H1 (cell line): ENCODE measurements around the gene TINCR. TPM values are rescaled to one million over a fixed set of nuclear protein-coding genes. Genes with fewer than 3 reads are reported as not detected.

ENCODE experiments used
- CHD7 ChIP-seq: fragments of 300-600 bp; sonication (generic); IDR thresholded peaks from 2 replicates; pipeline ENCODE4 v1.7.1; 2012; ENCODE audit warnings: low read length, moderate library complexity, mild to moderate bottlenecking, inconsistent platforms; ENCODE audit not compliant: insufficient replicate concordance
- polyA plus RNA-seq, 7 experiments: library from polyadenylated mRNA; depleted of rRNA in 3 of 7; stranded (reverse) in 5 of 7; unstranded in 2 of 7; fragments of >200 nt in 5 of 7; fragments of 200-250 nt in 2 of 7; gene quantifications; 1 replicate in 5 of 7; 2 replicates in 1 of 7; 4 replicates in 1 of 7; pipeline versions ENCODE4 v1.2.1 to v1.2.3, GENCODE V29; 2011 to 2013; ENCODE audit warnings: missing spikeins in 2 of 7, mixed read lengths in 2 of 7
- total RNA-seq: library from RNA; stranded (reverse); fragmentation: NEBNext Ultra II Directional; extraction: Animal tissue kit (Norgen Biotek cat#: 25700); gene quantifications from 2 replicates; pipeline ENCODE4 v1.2.1, GENCODE V29; 2021

TINCR gene
- total and polyA plus RNA-seq, 2 of the 8 experiments (the other 6 are each of a cell fraction or from before 2014, with no cell fraction given), result 0.52 to 1.4 TPM

- TF ChIP-seq CHD7, result no peak
These were observed 20.7 kb upstream of the TINCR start (continued) for GRCh38 chr19:5588441-5588840.
